ENCODE measurements around the gene FAM72A.
"Not testable (repeated sequence)": the region's sequence is repeated elsewhere in the genome, so short reads cannot be mapped to it uniquely, and the experiment has no call there.

DNA sequence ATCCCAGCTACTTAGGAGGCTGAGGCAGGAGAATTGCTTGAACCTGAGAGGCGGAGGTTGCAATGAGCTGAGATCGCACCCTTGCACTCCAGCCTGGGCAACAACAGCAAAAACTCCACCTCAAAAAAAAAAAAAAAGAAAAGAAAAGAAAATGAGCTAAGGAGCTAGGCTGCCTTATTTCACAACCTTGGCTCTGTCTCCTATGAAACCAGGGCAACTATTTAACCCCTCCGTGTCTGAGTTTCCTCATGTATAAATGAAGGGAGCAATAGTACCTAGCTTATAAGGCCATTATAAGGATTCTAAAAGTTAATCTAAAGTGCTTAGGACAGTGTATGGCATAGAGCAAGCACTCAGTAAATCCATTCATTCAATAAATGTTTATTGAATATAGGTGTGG lies 32.8 kb downstream of the FAM72A start:
- TF ChIP-seq EZH2phosphoT487 (IDR thresholded peaks at IDR 0.05; ENCODE audit: borderline replicate concordance, low read length): not testable (repeated sequence)
- TF ChIP-seq, protein P1, sequence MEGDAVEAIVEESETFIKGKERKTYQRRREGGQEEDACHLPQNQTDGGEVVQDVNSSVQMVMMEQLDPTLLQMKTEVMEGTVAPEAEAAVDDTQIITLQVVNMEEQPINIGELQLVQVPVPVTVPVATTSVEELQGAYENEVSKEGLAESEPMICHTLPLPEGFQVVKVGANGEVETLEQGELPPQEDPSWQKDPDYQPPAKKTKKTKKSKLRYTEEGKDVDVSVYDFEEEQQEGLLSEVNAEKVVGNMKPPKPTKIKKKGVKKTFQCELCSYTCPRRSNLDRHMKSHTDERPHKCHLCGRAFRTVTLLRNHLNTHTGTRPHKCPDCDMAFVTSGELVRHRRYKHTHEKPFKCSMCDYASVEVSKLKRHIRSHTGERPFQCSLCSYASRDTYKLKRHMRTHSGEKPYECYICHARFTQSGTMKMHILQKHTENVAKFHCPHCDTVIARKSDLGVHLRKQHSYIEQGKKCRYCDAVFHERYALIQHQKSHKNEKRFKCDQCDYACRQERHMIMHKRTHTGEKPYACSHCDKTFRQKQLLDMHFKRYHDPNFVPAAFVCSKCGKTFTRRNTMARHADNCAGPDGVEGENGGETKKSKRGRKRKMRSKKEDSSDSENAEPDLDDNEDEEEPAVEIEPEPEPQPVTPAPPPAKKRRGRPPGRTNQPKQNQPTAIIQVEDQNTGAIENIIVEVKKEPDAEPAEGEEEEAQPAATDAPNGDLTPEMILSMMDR (IDR thresholded peaks at IDR 0.05; ENCODE audit: low read depth, low read length, poor library complexity, severe bottlenecking): not testable (repeated sequence)

All from DOHH2 (cell line).